ENCODE measurements around the gene JAG1.
A peak's percentile ranks its signal among the peaks of the same experiment; 100 is the strongest.
"Not testable (repeated sequence)": the region's sequence is repeated elsewhere in the genome, so short reads cannot be mapped to it uniquely, and the experiment has no call there.

Gene JAG1

DNA sequence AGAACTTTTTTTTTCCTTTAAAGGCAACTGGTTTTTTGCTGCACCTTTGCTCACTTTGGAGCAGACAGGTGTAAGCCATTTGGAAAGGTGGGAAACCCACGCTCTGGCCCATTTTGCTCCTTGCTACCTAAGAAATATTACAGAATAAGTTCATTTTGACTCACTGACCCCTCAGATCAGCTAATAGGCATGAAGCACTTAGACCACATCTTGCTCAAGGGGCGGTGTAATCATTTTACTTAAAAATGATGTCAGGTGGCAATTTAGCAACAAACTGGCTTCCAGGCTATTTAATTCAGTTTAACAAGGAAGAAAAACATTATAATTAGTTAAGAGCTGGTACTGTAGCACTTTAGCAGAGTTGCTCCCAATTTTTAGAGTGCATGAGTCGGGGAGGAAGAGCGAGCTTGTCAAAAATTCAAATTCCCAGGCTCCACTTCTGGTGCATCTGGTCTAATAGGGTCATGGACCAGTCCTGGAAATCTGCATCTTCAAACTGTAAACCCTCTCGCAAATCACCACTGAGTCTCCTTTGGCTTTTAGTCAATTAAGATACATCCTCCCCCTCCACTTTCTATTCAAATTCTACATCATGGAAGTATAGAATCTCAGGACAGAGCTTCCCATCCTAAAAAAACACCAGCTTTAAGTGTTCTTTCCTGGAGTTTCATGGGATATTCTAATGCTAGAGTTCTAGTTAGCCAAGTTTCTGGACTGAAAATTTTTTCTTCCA, 38.2 kb downstream of the JAG1 start:
- DNase-seq, result no peak

GRCh38 chr20:10634683-10635411, 39.0 kb downstream of the JAG1 start:
- no peak for DNase-seq

GRCh38 chr20:10634211-10634610, 39.6 kb downstream of the JAG1 start:
- DNase-seq, result no peak

DNA sequence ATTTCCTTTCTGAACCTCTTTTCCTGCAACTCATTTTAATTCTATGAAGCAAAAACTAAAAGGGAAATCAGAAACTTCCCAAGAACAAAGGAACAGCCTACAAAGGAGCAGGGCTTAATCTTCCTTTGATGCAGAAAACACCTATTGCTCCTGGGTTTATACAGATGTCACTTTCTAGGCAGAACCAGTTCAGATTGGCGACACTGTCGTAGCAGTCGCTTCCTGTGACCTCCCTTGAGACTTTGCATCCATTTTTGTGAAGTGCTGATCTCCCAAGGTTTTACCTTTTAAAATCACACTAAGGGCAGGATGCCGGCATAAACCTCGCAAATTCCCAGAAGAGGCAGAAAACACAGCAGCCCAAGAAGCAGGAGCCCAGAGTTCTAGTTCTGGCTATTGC, 40.1 kb downstream of the JAG1 start:
- DNase-seq, result no peak

GRCh38 chr20:10632721-10633509, 40.9 kb downstream of the JAG1 start:
- DNase-seq, result no peak

GRCh38 chr20:10631126-10631525, 42.7 kb downstream of the JAG1 start:
- no peak for DNase-seq

- DNase-seq, result no peak
These were observed 43.7 kb downstream of the JAG1 start for GRCh38 chr20:10629946-10630650.

DNA sequence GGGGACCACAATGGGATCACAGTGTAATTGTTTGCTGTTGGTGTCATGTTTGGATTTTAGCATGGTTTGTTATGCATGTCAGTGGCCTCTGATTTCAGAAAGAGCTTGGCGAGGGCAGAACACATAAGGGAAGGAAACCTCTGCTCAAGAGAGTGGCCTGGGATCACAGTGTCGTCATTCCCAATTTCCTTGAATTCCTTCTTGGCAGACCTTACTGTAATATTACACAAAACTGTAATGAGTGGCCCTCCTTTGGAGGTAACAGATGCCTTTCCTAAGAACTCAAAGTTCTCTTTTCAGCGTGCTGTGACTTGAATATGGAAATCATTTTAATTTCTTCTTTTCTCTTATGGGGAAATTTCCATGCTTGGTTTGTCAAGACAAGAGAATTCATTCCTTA, 46.9 kb downstream of the JAG1 start:
- DNase-seq, result no peak

DNA sequence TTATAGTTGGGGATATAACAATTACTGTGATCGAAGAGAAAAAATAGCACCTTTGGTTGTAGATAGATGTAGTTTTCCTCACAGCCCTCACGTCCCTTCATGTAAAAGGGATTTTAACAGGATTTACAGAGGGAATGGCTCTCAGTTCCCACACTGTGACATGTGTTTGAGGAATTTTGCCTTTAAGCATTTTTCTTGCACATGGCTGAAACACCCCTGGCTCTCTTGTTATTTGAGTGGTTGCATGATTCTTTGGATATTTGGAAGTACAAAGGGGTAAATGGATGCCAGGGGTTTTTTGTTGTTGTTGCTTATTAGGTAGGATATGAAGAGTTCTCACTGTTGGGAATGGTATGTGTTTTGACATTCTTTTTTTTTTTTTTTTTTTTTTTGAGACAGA, 48.2 kb downstream of the JAG1 start:
- no peak for DNase-seq

- DNase-seq, result no peak
These were observed 51.0 kb downstream of the JAG1 start for GRCh38 chr20:10622657-10623418.

DNA sequence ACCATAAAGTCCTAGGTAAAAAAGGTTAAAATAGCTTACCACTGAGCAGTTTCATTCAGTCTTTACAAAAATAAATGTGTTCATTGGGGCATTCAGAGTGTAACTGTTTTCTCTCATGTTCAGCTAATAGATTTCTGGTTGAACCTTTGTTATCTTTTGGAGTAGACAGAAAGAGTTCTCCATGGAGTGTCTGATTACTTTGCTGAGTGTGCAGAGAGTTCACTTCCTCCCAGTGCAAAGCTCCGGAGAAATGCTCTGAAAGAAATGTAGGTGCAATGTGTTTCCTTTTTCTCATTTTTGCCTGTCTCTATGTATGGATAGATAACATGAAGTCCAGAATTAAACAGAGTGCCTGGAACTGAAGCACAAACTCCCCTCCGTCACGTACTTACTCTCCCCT, 52.6 kb downstream of the JAG1 start:
- DNase-seq, result no peak

DNA sequence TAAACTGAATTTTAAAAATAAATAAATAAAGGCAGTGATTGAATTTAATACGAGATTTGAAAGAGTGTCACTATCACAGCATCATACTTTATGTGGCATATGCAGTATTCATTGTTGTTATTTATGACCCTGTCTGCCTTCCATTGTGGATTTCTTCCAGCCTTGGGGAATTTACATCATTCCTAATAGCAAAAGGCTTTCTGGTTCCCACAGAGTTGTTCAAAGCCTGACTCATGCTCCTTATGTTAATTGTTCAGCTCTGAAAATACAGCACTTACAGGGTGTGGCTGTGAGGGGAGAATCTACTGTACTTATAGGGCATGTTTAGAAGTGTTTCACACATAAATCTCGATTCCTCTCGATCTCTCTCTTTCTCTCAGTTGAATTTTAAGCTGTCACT, 54.4 kb downstream of the JAG1 start:
- DNase-seq, result peak; percentile 16

GRCh38 chr20:10618611-10619245, 55.1 kb downstream of the JAG1 start:
- DNase-seq, result no peak

DNA sequence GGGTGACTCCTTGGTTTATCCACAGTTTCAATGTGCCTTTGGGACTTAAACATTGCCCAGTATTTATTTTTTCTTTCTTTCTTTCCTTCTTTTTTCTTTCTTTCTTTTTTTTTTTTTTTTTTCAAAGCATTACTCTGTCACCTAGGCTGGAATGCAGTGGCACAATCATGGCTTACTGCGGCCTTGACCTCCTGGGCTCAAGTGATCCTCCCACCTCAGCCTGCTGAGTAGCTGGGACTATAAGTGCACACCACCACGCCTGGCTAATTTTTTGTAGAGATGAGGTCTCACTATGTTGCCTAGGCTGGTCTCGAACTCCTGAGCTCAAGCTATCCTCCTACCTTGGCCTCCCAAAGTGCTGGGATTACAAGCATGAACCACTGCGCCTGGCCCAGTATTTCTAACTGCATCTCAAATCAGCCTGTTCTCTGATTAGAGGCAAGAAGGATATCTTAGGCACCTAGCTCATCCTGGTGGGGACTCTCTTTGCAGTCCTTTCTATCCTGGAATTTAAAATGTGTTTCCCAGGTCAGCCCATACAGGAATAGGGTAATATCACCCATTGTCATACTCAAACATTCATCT, 56.2 kb downstream of the JAG1 start:
- not testable (repeated sequence) for DNase-seq

GRCh38 chr20:10616212-10616611, 57.6 kb downstream of the JAG1 start:
- DNase-seq, result no peak

- DNase-seq, result no peak
These were observed 59.9 kb downstream of the JAG1 start for GRCh38 chr20:10613911-10614310.

DNA sequence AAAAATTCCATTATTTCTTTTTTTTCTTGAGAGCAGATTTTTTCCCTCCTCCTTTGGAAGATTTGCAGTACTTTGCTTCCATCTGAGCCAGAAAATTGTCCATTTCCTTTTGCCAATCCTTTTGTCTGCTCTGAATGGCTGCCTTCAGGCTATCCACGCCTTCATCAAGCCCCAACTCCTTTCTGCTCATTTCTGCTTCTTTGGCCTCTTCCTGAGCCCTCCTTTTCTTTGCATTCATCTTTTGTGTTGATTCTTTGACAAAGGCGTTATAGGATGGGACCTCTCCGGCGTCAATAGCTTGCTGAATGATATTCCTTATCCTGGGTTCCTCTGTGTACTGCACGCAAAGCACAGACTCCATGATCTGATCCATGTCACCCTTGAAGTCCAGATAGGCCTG, 60.4 kb downstream of the JAG1 start:
- not testable (repeated sequence) for DNase-seq

DNA sequence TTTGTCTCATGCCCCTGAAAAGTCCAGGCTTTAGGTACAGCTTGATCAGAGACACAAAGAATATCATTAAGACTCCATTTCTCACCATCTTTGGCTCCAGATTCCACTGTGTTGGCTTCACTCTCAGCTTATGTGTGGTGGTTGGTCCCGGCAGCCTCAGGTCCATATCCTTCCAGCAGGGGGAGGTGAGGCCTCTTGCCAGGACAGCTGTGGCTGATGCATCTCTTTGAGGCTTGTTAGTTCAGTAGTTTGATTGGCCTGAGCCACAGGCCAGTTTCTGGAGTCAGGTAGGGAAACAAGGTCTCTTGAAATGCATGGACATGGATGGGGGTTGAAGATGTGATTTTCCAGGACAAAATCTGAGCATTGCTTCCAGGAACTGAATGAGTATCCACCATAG, 62.4 kb downstream of the JAG1 start:
- no peak for DNase-seq

DNA sequence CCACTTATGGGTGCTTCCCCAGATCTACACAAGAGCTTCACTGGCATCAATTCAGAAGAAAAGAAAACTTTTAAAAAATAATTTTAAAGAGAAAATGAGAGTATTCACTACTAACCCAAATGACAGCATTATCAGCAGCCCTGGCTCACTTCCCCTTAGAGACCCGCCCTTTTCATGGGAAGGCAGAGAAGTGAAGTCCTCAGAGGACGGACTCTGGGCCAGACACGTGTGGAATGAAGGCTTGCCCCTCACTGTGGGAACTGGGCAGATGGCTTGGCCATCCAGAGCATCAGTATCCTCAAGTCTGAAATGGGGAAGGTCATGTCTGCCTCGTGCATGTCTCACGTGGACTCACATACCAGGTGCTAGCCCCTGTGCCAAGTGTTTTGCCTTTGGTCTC, 63.5 kb downstream of the JAG1 start:
- DNase-seq, result no peak

GRCh38 chr20:10609770-10610169, 64.0 kb downstream of the JAG1 start:
- DNase-seq, result no peak

DNA sequence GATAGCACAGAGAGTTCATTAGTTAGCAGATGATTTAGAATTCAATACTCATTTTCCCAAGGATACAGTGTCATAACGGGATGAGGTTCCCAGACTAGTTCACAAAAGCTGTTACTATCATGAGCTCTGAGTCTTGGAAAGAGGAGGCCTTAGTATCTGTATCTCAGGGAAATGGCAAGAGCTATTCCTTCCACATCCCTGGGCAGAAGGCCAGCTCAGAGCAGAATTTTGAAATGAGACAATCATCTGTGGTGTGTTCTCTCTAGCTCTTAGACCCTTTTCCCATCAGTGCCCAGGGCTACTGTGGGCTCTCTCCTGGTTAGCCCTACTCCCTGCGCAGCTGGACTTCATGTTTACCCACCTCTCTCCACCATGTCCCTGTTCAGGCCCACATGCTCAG, 64.5 kb downstream of the JAG1 start:
- DNase-seq, result no peak

All from NCI-H345 (cell line).